SU-DHL-6 (cell line): ENCODE results near the gene PRKCA.

ENCODE experiments used
- H2AFZ ChIP-seq: fragments of 200-600 bp; sonication (generic); 2 replicates; pipeline ENCODE4 v1.6.1; 2014; ENCODE audit warnings: low read depth, mild to moderate bottlenecking, moderate library complexity, mixed read lengths, antibody characterized with exemption, low read length; ENCODE audit not compliant: severe bottlenecking
- H3F3A ChIP-seq: fragments of 200-600 bp; shearing (Covaris generic); 2 replicates; pipeline ENCODE4 v1.6.0; 2016; ENCODE audit warnings: antibody characterized with exemption, mild to moderate bottlenecking; ENCODE audit not compliant: insufficient read depth
- H3K27ac ChIP-seq: fragments of 200-600 bp; sonication (generic); 2 replicates; pipeline ENCODE4 v1.5.1; 2016; ENCODE audit warnings: low read depth, mild to moderate bottlenecking, low read length, moderate library complexity, mixed read lengths
- H3K27me3 ChIP-seq: fragments of 200-600 bp; sonication (generic), shearing (Covaris generic); 2 replicates; pipeline ENCODE4 v1.6.0; 2014; ENCODE audit warnings: mild to moderate bottlenecking, low read length
- H3K36me3 ChIP-seq: fragments of 200-600 bp; sonication (generic); 2 replicates; pipeline ENCODE4 v1.6.1; 2014; ENCODE audit warnings: mild to moderate bottlenecking, low read length, mixed read lengths
- H3K4me2 ChIP-seq: fragments of 300-600, 200-600 bp; shearing (Covaris generic), sonication (generic); 2 replicates; pipeline ENCODE4 v1.6.0; 2014; ENCODE audit warnings: low read length, low read depth, mild to moderate bottlenecking; ENCODE audit not compliant: poor library complexity, severe bottlenecking
- H3K4me3 ChIP-seq: fragments of 200-600 bp; sonication (generic); 2 replicates; pipeline ENCODE4 v1.5.1; 2014; ENCODE audit warnings: antibody characterized with exemption, low read length, mild to moderate bottlenecking, mixed read lengths; ENCODE audit not compliant: insufficient read depth, poor library complexity, severe bottlenecking
- H3K79me2 ChIP-seq: fragments of 200-600 bp; sonication (generic); 2 replicates; pipeline ENCODE4 v1.6.1; 2014; ENCODE audit warnings: mild to moderate bottlenecking, low read length, moderate library complexity; ENCODE audit not compliant: insufficient read depth
- H3K9ac ChIP-seq: fragments of 200-600 bp; sonication (generic); 2 replicates; pipeline ENCODE4 v1.7.0; 2014; ENCODE audit warnings: mild to moderate bottlenecking, low read length
- H3K9me2 ChIP-seq: fragments of 200-600 bp; sonication (generic); replicated peaks from 2 replicates; pipeline ENCODE4 v1.6.1; 2014; ENCODE audit warnings: low read length; ENCODE audit not compliant: insufficient read depth
- H3K9me3 ChIP-seq: fragments of 200-600 bp; sonication (generic); 2 replicates; pipeline ENCODE4 v1.6.1; 2014; ENCODE audit warnings: low read length, mixed read lengths; ENCODE audit not compliant: insufficient read depth
- H4K20me1 ChIP-seq: fragments of 200-600 bp; sonication (generic); 2 replicates; pipeline ENCODE4 v1.6.1; 2014; ENCODE audit warnings: low read depth, mild to moderate bottlenecking, antibody characterized with exemption, low read length, moderate library complexity, mixed read lengths
- EZH2phosphoT487 ChIP-seq: fragments of 200-600 bp; sonication (generic), shearing (Covaris generic); conservative IDR thresholded peaks from 2 replicates; pipeline ENCODE4 v1.6.1; 2018; ENCODE audit warnings: mild to moderate bottlenecking, antibody characterized with exemption, low read length, moderate library complexity, mixed read lengths
- TF ChIP-seq, protein P1 (sequence below): fragments of 200-600 bp; sonication (generic); IDR thresholded peaks from one replicate; pipeline ENCODE4 v1.5.1; 2017; ENCODE audit warnings: antibody characterized with exemption, mild to moderate bottlenecking, low read length, moderate library complexity; ENCODE audit not compliant: insufficient read depth, poor library complexity, severe bottlenecking

Gene PRKCA

DNA sequence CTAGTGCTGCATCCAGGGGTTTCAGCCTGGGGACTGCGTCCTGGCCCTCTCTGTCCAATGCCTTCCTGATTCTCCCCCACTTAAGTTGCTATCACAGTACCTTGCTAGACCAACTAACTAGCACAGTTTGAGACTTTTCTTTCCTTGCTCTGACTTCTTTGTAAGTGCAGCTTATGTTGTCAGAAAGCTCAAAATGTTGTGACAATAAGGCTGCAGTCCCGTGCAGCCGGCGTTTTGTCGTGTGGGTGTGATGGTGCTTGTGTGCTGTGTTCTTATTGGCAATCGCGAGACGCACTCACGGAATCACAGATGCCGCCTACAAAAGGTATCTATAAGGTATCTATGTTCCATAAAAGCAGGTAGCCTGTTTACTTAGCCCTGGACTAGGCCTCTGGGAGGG is 132.8 kb downstream of the PRKCA start:
- TF ChIP-seq EZH2phosphoT487, result no peak
- TF ChIP-seq, protein P1, sequence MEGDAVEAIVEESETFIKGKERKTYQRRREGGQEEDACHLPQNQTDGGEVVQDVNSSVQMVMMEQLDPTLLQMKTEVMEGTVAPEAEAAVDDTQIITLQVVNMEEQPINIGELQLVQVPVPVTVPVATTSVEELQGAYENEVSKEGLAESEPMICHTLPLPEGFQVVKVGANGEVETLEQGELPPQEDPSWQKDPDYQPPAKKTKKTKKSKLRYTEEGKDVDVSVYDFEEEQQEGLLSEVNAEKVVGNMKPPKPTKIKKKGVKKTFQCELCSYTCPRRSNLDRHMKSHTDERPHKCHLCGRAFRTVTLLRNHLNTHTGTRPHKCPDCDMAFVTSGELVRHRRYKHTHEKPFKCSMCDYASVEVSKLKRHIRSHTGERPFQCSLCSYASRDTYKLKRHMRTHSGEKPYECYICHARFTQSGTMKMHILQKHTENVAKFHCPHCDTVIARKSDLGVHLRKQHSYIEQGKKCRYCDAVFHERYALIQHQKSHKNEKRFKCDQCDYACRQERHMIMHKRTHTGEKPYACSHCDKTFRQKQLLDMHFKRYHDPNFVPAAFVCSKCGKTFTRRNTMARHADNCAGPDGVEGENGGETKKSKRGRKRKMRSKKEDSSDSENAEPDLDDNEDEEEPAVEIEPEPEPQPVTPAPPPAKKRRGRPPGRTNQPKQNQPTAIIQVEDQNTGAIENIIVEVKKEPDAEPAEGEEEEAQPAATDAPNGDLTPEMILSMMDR, result no peak
- H3K27ac ChIP-seq, result peak overlapping the region; percentile 28; the same call in 1 of the 2 replicates
- no peak overlapping the region for H3K9ac ChIP-seq
- no peak overlapping the region for H2AFZ ChIP-seq
- H3K27me3 ChIP-seq, result no peaks in the 10 kb centered on the region
- H3K36me3 ChIP-seq, result no peaks in the 10 kb centered on the region
- no peaks in the 10 kb centered on the region; the same call in 1 of the 2 replicates for H3K9me3 ChIP-seq
- peaks cover 99% of the 10 kb centered on the region for H3K79me2 ChIP-seq
- H4K20me1 ChIP-seq, result no peaks in the 10 kb centered on the region
- no peaks in the 10 kb centered on the region for H3K9me2 ChIP-seq
- peaks cover 46% of the 10 kb centered on the region for H3F3A ChIP-seq
- H3K4me2 ChIP-seq, result no peak overlapping the region
- no peak overlapping the region for H3K4me3 ChIP-seq

DNA sequence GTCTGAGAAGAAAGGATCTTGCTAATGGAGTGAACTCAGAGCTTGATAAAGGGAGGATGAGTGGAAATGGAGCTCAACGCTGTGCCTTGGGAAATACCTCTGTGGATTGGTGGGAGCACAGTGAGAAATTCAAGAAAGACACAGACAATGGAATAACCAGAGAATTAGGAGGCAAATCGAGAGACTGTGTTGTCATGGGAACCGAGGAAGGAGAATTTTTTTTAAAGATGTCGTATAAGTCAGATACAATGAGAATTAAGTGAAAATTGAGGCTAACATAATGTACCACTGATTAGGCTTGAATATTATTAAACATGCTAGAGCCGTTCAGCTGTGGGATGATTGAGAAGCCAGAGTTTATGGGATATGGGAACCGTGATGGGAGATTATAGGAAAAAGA is 134.2 kb downstream of the PRKCA start:
- H3K79me2 ChIP-seq, result peaks cover 91% of the 10 kb centered on the region
- no peaks in the 10 kb centered on the region for H3K36me3 ChIP-seq
- H3K9me2 ChIP-seq, result no peaks in the 10 kb centered on the region
- H4K20me1 ChIP-seq, result no peaks in the 10 kb centered on the region
- H3K4me2 ChIP-seq, result peak overlapping the region; percentile 47
- H3K9ac ChIP-seq, result peak overlapping the region; percentile 18; the same call in 1 of the 2 replicates
- no peak overlapping the region for H2AFZ ChIP-seq
- no peak overlapping the region for H3K4me3 ChIP-seq
- H3F3A ChIP-seq, result peaks cover 57% of the 10 kb centered on the region
- no peaks in the 10 kb centered on the region for H3K27me3 ChIP-seq
- TF ChIP-seq, protein P1, result no peak
- no peak for TF ChIP-seq EZH2phosphoT487
- H3K9me3 ChIP-seq, result no peaks in the 10 kb centered on the region; the same call in 1 of the 2 replicates
- H3K27ac ChIP-seq, result peak overlapping the region; percentile 100

DNA sequence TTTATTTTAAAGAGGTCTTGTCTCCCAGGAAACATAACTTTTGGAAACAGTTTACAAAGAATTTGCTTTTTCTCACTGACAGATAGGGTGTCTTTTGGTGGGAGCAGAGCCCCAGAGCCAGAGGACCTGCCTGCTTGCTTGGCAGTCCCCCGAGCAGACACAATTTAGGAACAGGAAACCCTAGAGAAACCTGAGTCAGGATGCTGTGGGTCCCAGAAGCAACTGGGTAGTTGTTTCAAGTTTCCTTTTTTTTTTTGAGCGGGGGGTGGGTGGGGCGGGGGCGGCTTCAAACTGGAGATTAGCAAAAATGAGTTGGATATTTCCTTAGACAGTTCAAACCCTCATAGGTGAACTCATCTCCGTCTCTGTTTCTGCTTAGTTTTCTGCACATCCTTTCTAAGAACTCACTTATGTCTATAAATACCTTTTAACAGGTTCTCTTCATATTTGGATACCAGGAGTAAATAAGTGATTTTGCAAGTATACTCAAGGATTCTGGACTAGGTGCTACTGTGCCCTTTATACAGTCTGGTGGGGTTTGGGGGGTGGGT is 135.1 kb downstream of the PRKCA start:
- Histone ChIP-seq H4K20me1 (no peaks in the 10 kb centered on the region), H3K4me3 (no peak overlapping the region), H3F3A (peaks cover 63% of the 10 kb centered on the region), H3K4me2 (peak overlapping the region; percentile 47), H3K36me3 (no peaks in the 10 kb centered on the region), H3K79me2 (peaks cover 84% of the 10 kb centered on the region), H3K9me3 (no peaks in the 10 kb centered on the region; the same call in 1 of the 2 replicates), H3K27ac (peak overlapping the region; percentile 100), H3K27me3 (no peaks in the 10 kb centered on the region), H2AFZ (no peak overlapping the region), H3K9me2 (no peaks in the 10 kb centered on the region), H3K9ac (peak overlapping the region; percentile 18; the same call in 1 of the 2 replicates)
- TF ChIP-seq, protein P1, result no peak
- TF ChIP-seq EZH2phosphoT487, result no peak
